K562 (cell line): Measurements from ENCODE around the gene EGLN1. TPM values are rescaled to one million over a fixed set of nuclear protein-coding genes. Genes with fewer than 3 reads are reported as not detected.

Source experiments
- ATAC-seq: fragments of 200-7000 bp; cut with Tn5 transposase; 3 replicates; pipeline ENCODE4 v1.9.1; 2020; ENCODE audit warnings: moderate library complexity
- BruUV-seq: library from RNA; stranded (reverse); fragments of 400-500 nt; replicated peaks from 2 replicates; lab custom pipeline; 2021; lab: Mats Ljungman, UMichigan
- CTCF ChIA-PET: fragments of 300-600 bp; formaldehyde crosslinking; extraction: SDS; loops from one replicate; lab custom pipeline; 2021; ENCODE audit warnings: low intra/inter-chr PET ratio; lab: Yijun Ruan, JAX
- POLR2A ChIA-PET: fragments of 300-600, 350-650 bp; sonication (Branson Sonifier 250); formaldehyde crosslinking; extraction: SDS; loops from one replicate; lab custom pipeline; 2021; ENCODE audit warnings: antibody characterized with exemption, inconsistent platforms; lab: Yijun Ruan, JAX
- DNase-seq, 4 experiments: peaks; one replicate each; pipeline versions ENCODE4 v3.0.0 to v3.0.0-alpha.2; 2011 to 2018; ENCODE audit warnings: low spot score in 3 of 4, mixed read lengths in 3 of 4; ENCODE audit errors: extremely low read depth in 1 of 4
- FAIRE-seq: peaks from 2 replicates; lab custom pipeline; 2011; peaks lifted over from hg19 to GRCh38; lab: Jason Lieb, UNC
- H2AFZ ChIP-seq: 2 replicates; pipeline ENCODE4 v1.6.0; 2011; ENCODE audit warnings: low read depth, low read length, control low read depth, inconsistent platforms
- H3K27ac ChIP-seq: fragments of 200-600 bp; 3 replicates; pipeline ENCODE4 v1.8.0; 2011; ENCODE audit warnings: low read depth, mild to moderate bottlenecking, control low read depth, inconsistent platforms, low read length, moderate library complexity, mixed read lengths; ENCODE audit errors: extremely low read depth
- H3K27me3 ChIP-seq, 2 experiments: fragments of 300-600 bp in 1 of 2; 2 replicates in 1 of 2; 3 replicates in 1 of 2; pipeline versions ENCODE4 v1.6.0 to v1.8.0; 2011; ENCODE audit warnings: inconsistent platforms in 2 of 2, low read length in 2 of 2, mild to moderate bottlenecking in 1 of 2, mixed read lengths in 1 of 2, moderate library complexity in 1 of 2; ENCODE audit not compliant: control insufficient read depth in 2 of 2, insufficient read depth in 2 of 2
- H3K36me3 ChIP-seq: fragments of 300-600 bp; 3 replicates; pipeline ENCODE4 v1.8.0; 2011; ENCODE audit warnings: mild to moderate bottlenecking, low read length, inconsistent platforms; ENCODE audit not compliant: control insufficient read depth, insufficient read depth
- H3K4me1 ChIP-seq, 2 experiments: fragments of 200-600 bp in 1 of 2; replicated peaks in 1 of 2; 2 replicates in 1 of 2; 3 replicates in 1 of 2; pipeline versions ENCODE4 v1.5.1 to v1.8.0; 2011; ENCODE audit warnings: inconsistent platforms in 2 of 2, low read length in 2 of 2, mild to moderate bottlenecking in 1 of 2, mixed read lengths in 1 of 2, moderate library complexity in 1 of 2; ENCODE audit not compliant: control insufficient read depth in 2 of 2, insufficient read depth in 2 of 2
- H3K4me2 ChIP-seq: 2 replicates; pipeline ENCODE4 v1.6.1; 2011; ENCODE audit warnings: low read length, control low read depth, inconsistent platforms, mixed read lengths; ENCODE audit not compliant: insufficient read depth
- H3K4me3 ChIP-seq: fragments of 200-600 bp; sonication (generic), shearing (Covaris generic); 2 replicates; pipeline ENCODE4 v1.5.1; 2016; ENCODE audit warnings: control low read depth, inconsistent platforms
- H3K79me2 ChIP-seq: fragments of 200-600 bp; 3 replicates; pipeline ENCODE4 v1.8.0; 2011; ENCODE audit warnings: low read length, inconsistent platforms; ENCODE audit not compliant: control insufficient read depth, insufficient read depth
- H3K9ac ChIP-seq, 2 experiments: 2 replicates each; pipeline versions ENCODE4 v1.6.0 to v1.6.1; 2011; ENCODE audit warnings: low read depth in 2 of 2, low read length in 2 of 2, control low read depth in 1 of 2, inconsistent platforms in 1 of 2, mild to moderate bottlenecking in 1 of 2, mixed read lengths in 1 of 2; ENCODE audit not compliant: insufficient read depth in 1 of 2
- H3K9me1 ChIP-seq: one replicate; pipeline ENCODE4 v1.6.0; 2011; ENCODE audit warnings: inconsistent platforms, mild to moderate bottlenecking, low read length, moderate library complexity; ENCODE audit not compliant: control insufficient read depth, insufficient read depth
- H3K9me3 ChIP-seq: replicated peaks from 2 replicates; pipeline ENCODE4 v1.5.1; 2011; ENCODE audit warnings: low read depth, low read length, inconsistent platforms; ENCODE audit not compliant: control insufficient read depth, insufficient read depth
- H4K20me1 ChIP-seq: replicated peaks from 2 replicates; pipeline ENCODE4 v1.6.1; 2011; ENCODE audit warnings: low read length, inconsistent platforms, mixed read lengths; ENCODE audit not compliant: control insufficient read depth, insufficient read depth
- CTCF ChIP-seq, 3 experiments: IDR thresholded peaks in 2 of 3; conservative IDR thresholded peaks in 1 of 3; 2 replicates each; pipeline ENCODE4 v1.5.1; 2011 to 2012; ENCODE audit warnings: low read length in 3 of 3, mild to moderate bottlenecking in 3 of 3, control low read depth in 2 of 3, improper control_type of control experiment in 1 of 3, inconsistent platforms in 1 of 3, low read depth in 1 of 3, mixed read lengths in 1 of 3, moderate library complexity in 1 of 3; ENCODE audit not compliant: insufficient read depth in 2 of 3
- DIDO1 ChIP-seq: fragments of 450-650 bp; IDR thresholded peaks from 2 replicates; pipeline ENCODE4 v1.6.1; 2016; ENCODE audit warnings: low read depth, missing biosample characterization, missing genetic modification characterization
- GABPB1 ChIP-seq: sonication (generic); formaldehyde crosslinking; IDR thresholded peaks from 2 replicates; pipeline ENCODE4 v1.8.0; 2022; ENCODE audit warnings: mild to moderate bottlenecking, missing genetic modification reagents
- GTF2A2 ChIP-seq: IDR thresholded peaks from 2 replicates; pipeline ENCODE4 v1.6.1; 2016; ENCODE audit warnings: mild to moderate bottlenecking, missing genetic modification characterization, missing compliant biosample characterization
- HDGF ChIP-seq: fragments of 450-650 bp; IDR thresholded peaks from 2 replicates; pipeline ENCODE4 v1.6.1; 2016
- RAD21 ChIP-seq, 2 experiments: fragments of 250-450 bp in 1 of 2; fragments of 450-650 bp in 1 of 2; sonication (Bioruptor Pico) in 1 of 2; formaldehyde crosslinking in 1 of 2; IDR thresholded peaks in 1 of 2; conservative IDR thresholded peaks in 1 of 2; 2 replicates each; pipeline versions ENCODE4 v1.4.0 to v1.8.0; 2020 to 2022; ENCODE audit warnings: mild to moderate bottlenecking in 2 of 2, moderate library complexity in 1 of 2
- UBTF ChIP-seq, 2 experiments: IDR thresholded peaks; 2 replicates each; pipeline ENCODE4 v1.6.1; 2012; ENCODE audit warnings: improper control_type of control experiment in 2 of 2, low read depth in 2 of 2, low read length in 2 of 2, borderline replicate concordance in 1 of 2
- WGBS: fragments of 100-300 bp; shearing (Covaris generic); methylation state at CpG from one replicate; pipeline ENCODE4 v1.1.6; 2016; ENCODE audit warnings: low coverage, mixed read lengths; ENCODE audit not compliant: insufficient coverage; ENCODE audit errors: missing lambda C conversion rate; 5-methylcytosine and 5-hydroxymethylcytosine counted together
- in situ Hi-C: fragments of 300-500 bp; cut with MboI; formaldehyde crosslinking; loops from 4 replicates; pipeline ENCODE4 v1.15.0; 2018; ENCODE audit warnings: inconsistent platforms, mixed read lengths
- intact Hi-C: fragments of 100-400 bp; cut with micrococcal nuclease; formaldehyde crosslinking; loops from 2 replicates; pipeline ENCODE4 v1.14.2; 2022
- polyA plus RNA-seq, 8 experiments: library from polyadenylated mRNA; depleted of rRNA in 4 of 8; stranded (reverse) in 5 of 8; unstranded in 3 of 8; fragments of >200 nt; fragmentation: Nextera tagmentation in 2 of 8; fragmentation: Illumina TruSeq in 1 of 8; extraction: Ambion mirVana in 2 of 8; extraction: Trizol in 1 of 8; gene quantifications; 2 replicates each; pipeline versions ENCODE4 v1.2.1 to v1.2.3, GENCODE V29; 2011 to 2014; ENCODE audit warnings: inconsistent platforms in 1 of 8, missing spikeins in 1 of 8
- total RNA-seq, 7 experiments: library from RNA; depleted of rRNA in 6 of 7; stranded (reverse); fragments of >200 nt in 6 of 7; fragmentation: Illumina TruSeq in 2 of 7; extraction: Trizol in 2 of 7; gene quantifications; 2 replicates each; pipeline versions ENCODE4 v1.2.1 to v1.2.3, GENCODE V29; 2011 to 2021; ENCODE audit warnings: low replicate concordance in 1 of 7

Gene EGLN1
- total and polyA plus RNA-seq, 9 of the 15 experiments (the other 6 are each of a cell fraction or from before 2014, with no cell fraction given): 5.2 to 54.3 (median 24.6) TPM

- H3K4me2 ChIP-seq: no peak overlapping the region
- no peaks in the 10 kb centered on the region; the same call in 1 of the 2 replicates for H4K20me1 ChIP-seq
- no peaks in the 10 kb centered on the region for H3K9me3 ChIP-seq
- intact Hi-C loops (no loop called here), in situ Hi-C loops (no loop called here)
- no peak overlapping the region for H2AFZ ChIP-seq
- WGBS: 79% methylated on average over 3 of the region's 3 CpGs
- H3K36me3 ChIP-seq: peaks cover 69% of the 10 kb centered on the region
- ChIA-PET CTCF (no interaction called here), POLR2A (interaction anchor here (0.6 to 1.5 kb wide), 5 partner anchors 8 to 247 kb away, joined by 3 to 4 read pairs (median 3); no protein-coding TSS in a partner anchor)
- no peaks in the 10 kb centered on the region for H3K4me1 ChIP-seq
- no peak overlapping the region for H3K27ac ChIP-seq
- no peak overlapping the region for H3K4me3 ChIP-seq
- TF ChIP-seq RAD21 (CRISPR knock-in tag; conservative IDR thresholded peaks at IDR 0.05 in 1 of 2, IDR thresholded peaks at IDR 0.05 in 1 of 2): peak in 1 of 2 experiments; percentile 50; a peak in 2 of 4 replicates
- TF ChIP-seq HDGF: no peak
- peak in 1 of 3 experiments; percentile 31; a peak in 2 of 6 replicates for TF ChIP-seq CTCF (IDR thresholded peaks at IDR 0.05 in 2 of 3, conservative IDR thresholded peaks at IDR 0.05 in 1 of 3; ENCODE audit: insufficient read depth in 2 of 3, low read depth in 1 of 3, low read length in 3 of 3)
- TF ChIP-seq DIDO1: no peak
- no peak for TF ChIP-seq GABPB1 (CRISPR knock-in tag)
- no peak for TF ChIP-seq UBTF (IDR thresholded peaks at IDR 0.05; ENCODE audit: borderline replicate concordance in 1 of 2, low read depth in 2 of 2, low read length in 2 of 2)
- TF ChIP-seq GTF2A2 (tag): no peak
- peaks cover 4% of the 10 kb centered on the region; the same call in 2 of the 3 replicates for H3K79me2 ChIP-seq
- FAIRE-seq: no peak
- no peak for DNase-seq
- no peaks in the 10 kb centered on the region for H3K9me1 ChIP-seq
- no peak overlapping the region for H3K9ac ChIP-seq
- H3K27me3 ChIP-seq: no peaks in the 10 kb centered on the region
- ATAC-seq: no peak
- no TSS peak for BruUV-seq
Measured at GRCh38 chr1:231369282-231369681, 52.8 kb downstream of the EGLN1 start.
